IPS-11a (cell line): Measurements from ENCODE around the gene TMEM132C.

Experiments used
- H3K4me3 ChIP-seq: one replicate; pipeline ENCODE4 v1.5.1; 2013; ENCODE audit warnings: low read depth, low read length, control low read depth

Gene TMEM132C

GRCh38 chr12:128606051-128606450 lies 339.1 kb downstream of the TMEM132C start:
- H3K4me3 ChIP-seq, result no peak overlapping the region

- H3K4me3 ChIP-seq, result no peak overlapping the region
These were observed 339.6 kb downstream of the TMEM132C start for GRCh38 chr12:128606538-128606937.

GRCh38 chr12:128606970-128607369 lies 340.0 kb downstream of the TMEM132C start:
- no peak overlapping the region for H3K4me3 ChIP-seq

- no peak overlapping the region for H3K4me3 ChIP-seq
These were observed 340.7 kb downstream of the TMEM132C start for GRCh38 chr12:128607641-128608040.

GRCh38 chr12:128609861-128610260 lies 342.9 kb downstream of the TMEM132C start:
- H3K4me3 ChIP-seq, result no peak overlapping the region

GRCh38 chr12:128611736-128612135 lies 344.8 kb downstream of the TMEM132C start:
- no peak overlapping the region for H3K4me3 ChIP-seq

GRCh38 chr12:128612150-128612850 lies 345.3 kb downstream of the TMEM132C start:
- no peak overlapping the region for H3K4me3 ChIP-seq

GRCh38 chr12:128613837-128614590 lies 347.0 kb downstream of the TMEM132C start:
- no peak overlapping the region for H3K4me3 ChIP-seq

- no peak overlapping the region for H3K4me3 ChIP-seq
These were observed 350.4 kb downstream of the TMEM132C start for GRCh38 chr12:128617304-128617833.

- no peak overlapping the region for H3K4me3 ChIP-seq
These were observed 352.3 kb downstream of the TMEM132C start for GRCh38 chr12:128619263-128619662.

GRCh38 chr12:128621304-128621703 lies 354.3 kb downstream of the TMEM132C start:
- no peak overlapping the region for H3K4me3 ChIP-seq

- no peak overlapping the region for H3K4me3 ChIP-seq
These were observed 356.8 kb downstream of the TMEM132C start for GRCh38 chr12:128623748-128624147.

GRCh38 chr12:128626808-128627320 lies 359.9 kb downstream of the TMEM132C start:
- H3K4me3 ChIP-seq, result no peak overlapping the region

- H3K4me3 ChIP-seq, result no peak overlapping the region
These were observed 360.7 kb downstream of the TMEM132C start for GRCh38 chr12:128627659-128628058.

GRCh38 chr12:128629979-128630378 lies 363.0 kb downstream of the TMEM132C start:
- no peak overlapping the region for H3K4me3 ChIP-seq

GRCh38 chr12:128637642-128638606 lies 371.0 kb downstream of the TMEM132C start:
- H3K4me3 ChIP-seq, result no peak overlapping the region

GRCh38 chr12:128639089-128639488 lies 372.1 kb downstream of the TMEM132C start:
- no peak overlapping the region for H3K4me3 ChIP-seq

- no peak overlapping the region for H3K4me3 ChIP-seq
These were observed 376.2 kb downstream of the TMEM132C start for GRCh38 chr12:128643155-128643554.

GRCh38 chr12:128644664-128645296 lies 377.8 kb downstream of the TMEM132C start:
- H3K4me3 ChIP-seq, result no peak overlapping the region

GRCh38 chr12:128649902-128650301 lies 382.9 kb downstream of the TMEM132C start:
- no peak overlapping the region for H3K4me3 ChIP-seq
